ENCODE measurements around the gene SCN4B.

DNA sequence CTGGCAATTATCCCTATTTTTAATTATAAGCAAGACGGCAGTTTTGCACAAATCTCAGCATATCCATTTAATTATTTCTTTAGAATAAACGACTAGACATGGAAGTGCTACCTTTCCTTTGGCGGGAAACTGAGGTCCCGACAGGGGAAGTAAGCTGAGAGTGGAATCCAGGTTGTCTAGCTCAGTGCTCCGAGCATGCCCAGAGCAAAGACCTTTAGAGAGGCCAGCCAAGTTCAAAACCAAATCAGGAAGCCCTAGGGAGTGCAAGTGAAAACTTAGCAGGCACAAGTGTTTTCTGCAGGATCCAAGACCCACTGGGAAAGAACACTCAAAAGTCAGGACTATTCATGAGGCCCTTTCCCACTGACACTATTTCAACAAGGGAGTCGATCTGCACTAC is 46.5 kb upstream of the SCN4B start:
- no peak for TF ChIP-seq POLR2A (IDR thresholded peaks at IDR 0.05)
- TF ChIP-seq, protein P1, sequence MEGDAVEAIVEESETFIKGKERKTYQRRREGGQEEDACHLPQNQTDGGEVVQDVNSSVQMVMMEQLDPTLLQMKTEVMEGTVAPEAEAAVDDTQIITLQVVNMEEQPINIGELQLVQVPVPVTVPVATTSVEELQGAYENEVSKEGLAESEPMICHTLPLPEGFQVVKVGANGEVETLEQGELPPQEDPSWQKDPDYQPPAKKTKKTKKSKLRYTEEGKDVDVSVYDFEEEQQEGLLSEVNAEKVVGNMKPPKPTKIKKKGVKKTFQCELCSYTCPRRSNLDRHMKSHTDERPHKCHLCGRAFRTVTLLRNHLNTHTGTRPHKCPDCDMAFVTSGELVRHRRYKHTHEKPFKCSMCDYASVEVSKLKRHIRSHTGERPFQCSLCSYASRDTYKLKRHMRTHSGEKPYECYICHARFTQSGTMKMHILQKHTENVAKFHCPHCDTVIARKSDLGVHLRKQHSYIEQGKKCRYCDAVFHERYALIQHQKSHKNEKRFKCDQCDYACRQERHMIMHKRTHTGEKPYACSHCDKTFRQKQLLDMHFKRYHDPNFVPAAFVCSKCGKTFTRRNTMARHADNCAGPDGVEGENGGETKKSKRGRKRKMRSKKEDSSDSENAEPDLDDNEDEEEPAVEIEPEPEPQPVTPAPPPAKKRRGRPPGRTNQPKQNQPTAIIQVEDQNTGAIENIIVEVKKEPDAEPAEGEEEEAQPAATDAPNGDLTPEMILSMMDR (IDR thresholded peaks at IDR 0.05): no peak

Measured in Peyer's patch (tissue), 4 donors.